WTC11 (cell line): ENCODE results near the gene MBD3L1. TPM values are rescaled to one million over a fixed set of nuclear protein-coding genes. Genes with fewer than 3 reads are reported as not detected.

Source experiments
- ATAC-seq: fragments of 200-7000 bp; cut with Tn5 transposase; 2 replicates; pipeline ENCODE4 v1.10.0; 2021; ENCODE audit warnings: mild to moderate bottlenecking, moderate library complexity
- CTCF ChIA-PET: fragments of 300-600 bp; sonication (Branson Sonifier 250); formaldehyde crosslinking; loops from one replicate; lab custom pipeline; 2021; ENCODE audit warnings: antibody characterized with exemption; lab: Charles Lee
- POLR2A ChIA-PET: fragments of 350-600 bp; sonication (Branson Sonifier 250); formaldehyde crosslinking; loops from one replicate; lab custom pipeline; 2021; ENCODE audit warnings: antibody characterized with exemption; lab: Charles Lee
- DNase-seq: peaks from one replicate; pipeline ENCODE4 v3.0.0; 2021; ENCODE audit warnings: low spot score
- H3K27ac Mint-ChIP-seq: 2 replicates; pipeline ENCODE4 v1.8.0; 2021; ENCODE audit warnings: mixed read lengths
- H3K27me3 Mint-ChIP-seq: 2 replicates; pipeline ENCODE4 v1.8.0; 2021; ENCODE audit warnings: low read depth, mild to moderate bottlenecking, moderate library complexity, mixed read lengths
- H3K36me3 Mint-ChIP-seq: 2 replicates; pipeline ENCODE4 v1.8.0; 2021; ENCODE audit warnings: mixed read lengths
- H3K4me1 Mint-ChIP-seq: 2 replicates; pipeline ENCODE4 v1.8.0; 2022; ENCODE audit warnings: mixed read lengths
- H3K4me3 Mint-ChIP-seq: 2 replicates; pipeline ENCODE4 v1.8.0; 2021; ENCODE audit warnings: mild to moderate bottlenecking, moderate library complexity, mixed read lengths
- H3K9me3 Mint-ChIP-seq: 2 replicates; pipeline ENCODE4 v1.8.0; 2021; ENCODE audit warnings: mixed read lengths
- ESRRA ChIP-seq: sonication (generic); formaldehyde crosslinking; IDR thresholded peaks from 2 replicates; pipeline ENCODE4 v1.8.1; 2022; ENCODE audit warnings: mild to moderate bottlenecking, missing genetic modification reagents, borderline replicate concordance
- MXD4 ChIP-seq: fragments of 250-450 bp; sonication (Bioruptor Pico); IDR thresholded peaks from 2 replicates; pipeline ENCODE4 v1.8.0; 2021; ENCODE audit warnings: mild to moderate bottlenecking, moderate library complexity, borderline replicate concordance
- TP53 ChIP-seq: sonication (generic); formaldehyde crosslinking; IDR thresholded peaks from 2 replicates; pipeline ENCODE4 v1.8.1; 2023; ENCODE audit warnings: mild to moderate bottlenecking, missing genetic modification reagents
- USF1 ChIP-seq: sonication (generic); formaldehyde crosslinking; IDR thresholded peaks from 2 replicates; pipeline ENCODE4 v1.8.0; 2022; ENCODE audit warnings: mild to moderate bottlenecking, missing genetic modification reagents
- ZBTB21 ChIP-seq: sonication (generic); formaldehyde crosslinking; IDR thresholded peaks from 2 replicates; pipeline ENCODE4 v1.8.1; 2023; ENCODE audit warnings: mild to moderate bottlenecking, missing genetic modification reagents, borderline replicate concordance
- ZNF219 ChIP-seq: sonication (generic); formaldehyde crosslinking; IDR thresholded peaks from 2 replicates; pipeline ENCODE4 v1.8.0; 2023; ENCODE audit warnings: missing genetic modification reagents, mild to moderate bottlenecking, borderline replicate concordance
- ZNF423 ChIP-seq: fragments of 250-450 bp; sonication (Bioruptor Pico); IDR thresholded peaks from 2 replicates; pipeline ENCODE4 v2.1.2; 2022; ENCODE audit warnings: mild to moderate bottlenecking, moderate library complexity
- ZNF532 ChIP-seq: fragments of 250-450 bp; sonication (Bioruptor Pico); IDR thresholded peaks from 2 replicates; pipeline ENCODE4 v1.9.0; 2021; ENCODE audit warnings: mild to moderate bottlenecking, borderline replicate concordance
- total RNA-seq: library from RNA; stranded (reverse); gene quantifications from 3 replicates; pipeline ENCODE4 v1.2.3, GENCODE V29; 2021
- TF ChIP-seq, protein P1 (sequence below): sonication (generic); formaldehyde crosslinking; IDR thresholded peaks from 2 replicates; pipeline ENCODE4 v1.8.1; 2023; ENCODE audit warnings: mild to moderate bottlenecking, missing genetic modification reagents
- TF ChIP-seq, protein P2 (sequence below): sonication (generic); formaldehyde crosslinking; IDR thresholded peaks from 2 replicates; pipeline ENCODE4 v1.8.0; 2022; ENCODE audit warnings: missing genetic modification reagents
- TF ChIP-seq, protein P3 (sequence below): sonication (generic); formaldehyde crosslinking; conservative IDR thresholded peaks from 2 replicates; pipeline ENCODE4 v1.8.1; 2023; ENCODE audit warnings: mild to moderate bottlenecking, low read depth, missing genetic modification reagents, moderate library complexity

MBD3L1 gene
- total RNA-seq, 1 experiment from 2014 or later = not detected

- TF ChIP-seq ZNF532 (CRISPR knock-in tag) (no peak), MXD4 (CRISPR knock-in tag) (no peak)
These were observed 10.4 kb upstream of the MBD3L1 start (continued) for GRCh38 chr19:8821748-8822241.

DNA sequence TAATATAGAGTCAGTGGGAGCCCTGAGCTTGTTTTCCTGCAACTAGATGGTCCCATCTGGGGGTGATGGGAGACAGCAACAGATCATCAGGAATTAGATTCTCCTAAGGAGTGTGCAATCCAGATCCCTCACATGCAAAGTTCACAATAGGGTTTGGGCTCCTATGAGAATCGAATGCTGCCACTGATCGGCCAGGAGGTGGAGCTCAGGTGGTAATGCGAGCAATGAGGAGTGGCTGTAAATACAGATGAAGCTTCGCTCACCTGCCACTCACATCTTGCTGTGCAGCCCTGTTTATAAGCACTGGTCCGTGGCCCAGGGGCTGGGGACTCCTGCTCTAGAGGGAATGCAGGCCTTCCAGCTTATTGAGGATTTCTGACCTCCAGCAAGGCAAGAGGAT is 5.8 kb upstream of the MBD3L1 start:
- ChIA-PET CTCF (no interaction called here), POLR2A (no interaction called here)
- H3K4me1 Mint-ChIP-seq = no peaks in the 10 kb centered on the region
- H3K4me3 Mint-ChIP-seq = no peak overlapping the region
- peaks cover 79% of the 10 kb centered on the region for H3K9me3 Mint-ChIP-seq
- TF ChIP-seq USF1 (CRISPR knock-in tag) (no peak), ZNF219 (CRISPR knock-in tag) (no peak), TP53 (CRISPR knock-in tag) (no peak), ZBTB21 (CRISPR knock-in tag) (no peak), ZNF423 (no peak), ESRRA (CRISPR knock-in tag) (no peak)
- TF ChIP-seq, protein P1, sequence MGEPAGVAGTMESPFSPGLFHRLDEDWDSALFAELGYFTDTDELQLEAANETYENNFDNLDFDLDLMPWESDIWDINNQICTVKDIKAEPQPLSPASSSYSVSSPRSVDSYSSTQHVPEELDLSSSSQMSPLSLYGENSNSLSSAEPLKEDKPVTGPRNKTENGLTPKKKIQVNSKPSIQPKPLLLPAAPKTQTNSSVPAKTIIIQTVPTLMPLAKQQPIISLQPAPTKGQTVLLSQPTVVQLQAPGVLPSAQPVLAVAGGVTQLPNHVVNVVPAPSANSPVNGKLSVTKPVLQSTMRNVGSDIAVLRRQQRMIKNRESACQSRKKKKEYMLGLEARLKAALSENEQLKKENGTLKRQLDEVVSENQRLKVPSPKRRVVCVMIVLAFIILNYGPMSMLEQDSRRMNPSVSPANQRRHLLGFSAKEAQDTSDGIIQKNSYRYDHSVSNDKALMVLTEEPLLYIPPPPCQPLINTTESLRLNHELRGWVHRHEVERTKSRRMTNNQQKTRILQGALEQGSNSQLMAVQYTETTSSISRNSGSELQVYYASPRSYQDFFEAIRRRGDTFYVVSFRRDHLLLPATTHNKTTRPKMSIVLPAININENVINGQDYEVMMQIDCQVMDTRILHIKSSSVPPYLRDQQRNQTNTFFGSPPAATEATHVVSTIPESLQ (CRISPR knock-in tag) = no peak
- TF ChIP-seq, protein P2, sequence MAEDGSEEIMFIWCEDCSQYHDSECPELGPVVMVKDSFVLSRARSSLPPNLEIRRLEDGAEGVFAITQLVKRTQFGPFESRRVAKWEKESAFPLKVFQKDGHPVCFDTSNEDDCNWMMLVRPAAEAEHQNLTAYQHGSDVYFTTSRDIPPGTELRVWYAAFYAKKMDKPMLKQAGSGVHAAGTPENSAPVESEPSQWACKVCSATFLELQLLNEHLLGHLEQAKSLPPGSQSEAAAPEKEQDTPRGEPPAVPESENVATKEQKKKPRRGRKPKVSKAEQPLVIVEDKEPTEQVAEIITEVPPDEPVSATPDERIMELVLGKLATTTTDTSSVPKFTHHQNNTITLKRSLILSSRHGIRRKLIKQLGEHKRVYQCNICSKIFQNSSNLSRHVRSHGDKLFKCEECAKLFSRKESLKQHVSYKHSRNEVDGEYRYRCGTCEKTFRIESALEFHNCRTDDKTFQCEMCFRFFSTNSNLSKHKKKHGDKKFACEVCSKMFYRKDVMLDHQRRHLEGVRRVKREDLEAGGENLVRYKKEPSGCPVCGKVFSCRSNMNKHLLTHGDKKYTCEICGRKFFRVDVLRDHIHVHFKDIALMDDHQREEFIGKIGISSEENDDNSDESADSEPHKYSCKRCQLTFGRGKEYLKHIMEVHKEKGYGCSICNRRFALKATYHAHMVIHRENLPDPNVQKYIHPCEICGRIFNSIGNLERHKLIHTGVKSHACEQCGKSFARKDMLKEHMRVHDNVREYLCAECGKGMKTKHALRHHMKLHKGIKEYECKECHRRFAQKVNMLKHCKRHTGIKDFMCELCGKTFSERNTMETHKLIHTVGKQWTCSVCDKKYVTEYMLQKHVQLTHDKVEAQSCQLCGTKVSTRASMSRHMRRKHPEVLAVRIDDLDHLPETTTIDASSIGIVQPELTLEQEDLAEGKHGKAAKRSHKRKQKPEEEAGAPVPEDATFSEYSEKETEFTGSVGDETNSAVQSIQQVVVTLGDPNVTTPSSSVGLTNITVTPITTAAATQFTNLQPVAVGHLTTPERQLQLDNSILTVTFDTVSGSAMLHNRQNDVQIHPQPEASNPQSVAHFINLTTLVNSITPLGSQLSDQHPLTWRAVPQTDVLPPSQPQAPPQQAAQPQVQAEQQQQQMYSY (CRISPR knock-in tag) = no peak
- TF ChIP-seq, protein P3, sequence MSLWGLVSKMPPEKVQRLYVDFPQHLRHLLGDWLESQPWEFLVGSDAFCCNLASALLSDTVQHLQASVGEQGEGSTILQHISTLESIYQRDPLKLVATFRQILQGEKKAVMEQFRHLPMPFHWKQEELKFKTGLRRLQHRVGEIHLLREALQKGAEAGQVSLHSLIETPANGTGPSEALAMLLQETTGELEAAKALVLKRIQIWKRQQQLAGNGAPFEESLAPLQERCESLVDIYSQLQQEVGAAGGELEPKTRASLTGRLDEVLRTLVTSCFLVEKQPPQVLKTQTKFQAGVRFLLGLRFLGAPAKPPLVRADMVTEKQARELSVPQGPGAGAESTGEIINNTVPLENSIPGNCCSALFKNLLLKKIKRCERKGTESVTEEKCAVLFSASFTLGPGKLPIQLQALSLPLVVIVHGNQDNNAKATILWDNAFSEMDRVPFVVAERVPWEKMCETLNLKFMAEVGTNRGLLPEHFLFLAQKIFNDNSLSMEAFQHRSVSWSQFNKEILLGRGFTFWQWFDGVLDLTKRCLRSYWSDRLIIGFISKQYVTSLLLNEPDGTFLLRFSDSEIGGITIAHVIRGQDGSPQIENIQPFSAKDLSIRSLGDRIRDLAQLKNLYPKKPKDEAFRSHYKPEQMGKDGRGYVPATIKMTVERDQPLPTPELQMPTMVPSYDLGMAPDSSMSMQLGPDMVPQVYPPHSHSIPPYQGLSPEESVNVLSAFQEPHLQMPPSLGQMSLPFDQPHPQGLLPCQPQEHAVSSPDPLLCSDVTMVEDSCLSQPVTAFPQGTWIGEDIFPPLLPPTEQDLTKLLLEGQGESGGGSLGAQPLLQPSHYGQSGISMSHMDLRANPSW = no peak
- ATAC-seq (no peak), DNase-seq (no peak)
- H3K36me3 Mint-ChIP-seq = peaks cover 80% of the 10 kb centered on the region
- peaks cover 15% of the 10 kb centered on the region for H3K27me3 Mint-ChIP-seq
- no peak overlapping the region for H3K27ac Mint-ChIP-seq
